GM12878 (cell line): Measurements from ENCODE around the gene FCER1G. TPM values are rescaled to one million over a fixed set of nuclear protein-coding genes. Genes with fewer than 3 reads are reported as not detected.

Experiments used
- ASH2L ChIP-seq: fragments of 300-600, 200-600 bp; sonication (generic); IDR thresholded peaks from 2 replicates; pipeline ENCODE4 v1.6.1; 2017; ENCODE audit warnings: low read depth, mild to moderate bottlenecking, borderline replicate concordance
- HDAC6 ChIP-seq: fragments of 200-600 bp; sonication (generic); IDR thresholded peaks from one replicate; pipeline ENCODE4 v1.8.0; 2017; ENCODE audit warnings: antibody characterized with exemption; ENCODE audit not compliant: unreplicated experiment
- MXI1 ChIP-seq: fragments of 150-350 bp; IDR thresholded peaks from 2 replicates; pipeline ENCODE4 v1.6.1; 2011; ENCODE audit warnings: low read depth, mild to moderate bottlenecking, inconsistent platforms, low read length, improper control_type of control experiment
- POLR2AphosphoS5 ChIP-seq: IDR thresholded peaks from 2 replicates; pipeline ENCODE4 v1.6.1; 2011; ENCODE audit warnings: mild to moderate bottlenecking, low read length, inconsistent platforms
- polyA plus RNA-seq, 11 experiments: library from polyadenylated mRNA; depleted of rRNA in 4 of 11; unstranded in 6 of 11; stranded (reverse) in 5 of 11; fragments of >200 nt; fragmentation: Nextera tagmentation in 4 of 11; fragmentation: Illumina TruSeq in 1 of 11; extraction: Ambion mirVana in 4 of 11; extraction: Trizol in 1 of 11; gene quantifications; 1 replicate in 1 of 11; 2 replicates in 10 of 11; pipeline versions ENCODE4 v1.2.1 to v1.2.3, GENCODE V29; 2011 to 2016; ENCODE audit warnings: inconsistent platforms in 2 of 11, missing spikeins in 2 of 11, low read depth in 1 of 11
- total RNA-seq, 4 experiments: library from RNA; depleted of rRNA in 3 of 4; stranded (reverse); fragments of >200 nt in 3 of 4; fragmentation: Illumina TruSeq in 1 of 4; extraction: Trizol in 1 of 4; gene quantifications; 2 replicates each; pipeline versions ENCODE4 v1.2.1 to v1.2.3, GENCODE V29; 2013 to 2021
- TF ChIP-seq, protein P1 (sequence below): fragments of 150-350 bp; IDR thresholded peaks from 2 replicates; pipeline ENCODE4 v1.6.1; 2016; ENCODE audit warnings: low read depth, low read length
- TF ChIP-seq, protein P2 (sequence below): fragments of 450-650 bp; IDR thresholded peaks from 2 replicates; pipeline ENCODE4 v1.6.1; 2017; ENCODE audit warnings: mild to moderate bottlenecking, moderate library complexity
- TF ChIP-seq, protein P3 (sequence below): IDR thresholded peaks from 2 replicates; pipeline ENCODE4 v1.6.1; 2012; ENCODE audit warnings: low read depth, low read length, improper control_type of control experiment

FCER1G gene
- total and polyA plus RNA-seq, 10 of the 15 experiments (the other 5 are each of a cell fraction or from before 2014, with no cell fraction given): 0.40 to 1.9 (median 0.89) TPM

DNA sequence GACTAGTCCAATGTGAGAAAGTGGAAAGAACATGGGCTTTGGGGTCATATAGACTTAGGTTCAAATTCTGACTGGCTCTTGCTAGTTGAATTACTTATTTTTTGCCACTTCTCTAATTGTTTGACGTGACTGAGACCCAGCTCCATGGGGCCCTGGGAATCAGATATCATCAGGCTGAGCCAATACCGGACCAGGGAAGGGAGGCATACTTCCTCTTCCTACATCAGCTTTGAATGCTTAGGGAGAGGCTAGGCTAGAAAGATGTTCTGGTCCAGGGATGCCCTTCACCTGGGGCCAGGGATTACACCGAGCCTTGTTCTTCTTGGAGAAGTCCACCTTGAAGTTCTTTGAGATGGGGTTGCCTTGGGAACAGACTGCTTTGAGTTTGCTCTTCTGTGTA, 26.6 kb downstream of the FCER1G start (continued):
- TF ChIP-seq, protein P1, sequence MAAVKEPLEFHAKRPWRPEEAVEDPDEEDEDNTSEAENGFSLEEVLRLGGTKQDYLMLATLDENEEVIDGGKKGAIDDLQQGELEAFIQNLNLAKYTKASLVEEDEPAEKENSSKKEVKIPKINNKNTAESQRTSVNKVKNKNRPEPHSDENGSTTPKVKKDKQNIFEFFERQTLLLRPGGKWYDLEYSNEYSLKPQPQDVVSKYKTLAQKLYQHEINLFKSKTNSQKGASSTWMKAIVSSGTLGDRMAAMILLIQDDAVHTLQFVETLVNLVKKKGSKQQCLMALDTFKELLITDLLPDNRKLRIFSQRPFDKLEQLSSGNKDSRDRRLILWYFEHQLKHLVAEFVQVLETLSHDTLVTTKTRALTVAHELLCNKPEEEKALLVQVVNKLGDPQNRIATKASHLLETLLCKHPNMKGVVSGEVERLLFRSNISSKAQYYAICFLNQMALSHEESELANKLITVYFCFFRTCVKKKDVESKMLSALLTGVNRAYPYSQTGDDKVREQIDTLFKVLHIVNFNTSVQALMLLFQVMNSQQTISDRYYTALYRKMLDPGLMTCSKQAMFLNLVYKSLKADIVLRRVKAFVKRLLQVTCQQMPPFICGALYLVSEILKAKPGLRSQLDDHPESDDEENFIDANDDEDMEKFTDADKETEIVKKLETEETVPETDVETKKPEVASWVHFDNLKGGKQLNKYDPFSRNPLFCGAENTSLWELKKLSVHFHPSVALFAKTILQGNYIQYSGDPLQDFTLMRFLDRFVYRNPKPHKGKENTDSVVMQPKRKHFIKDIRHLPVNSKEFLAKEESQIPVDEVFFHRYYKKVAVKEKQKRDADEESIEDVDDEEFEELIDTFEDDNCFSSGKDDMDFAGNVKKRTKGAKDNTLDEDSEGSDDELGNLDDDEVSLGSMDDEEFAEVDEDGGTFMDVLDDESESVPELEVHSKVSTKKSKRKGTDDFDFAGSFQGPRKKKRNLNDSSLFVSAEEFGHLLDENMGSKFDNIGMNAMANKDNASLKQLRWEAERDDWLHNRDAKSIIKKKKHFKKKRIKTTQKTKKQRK: no peak
- TF ChIP-seq POLR2AphosphoS5: no peak
- TF ChIP-seq, protein P2, sequence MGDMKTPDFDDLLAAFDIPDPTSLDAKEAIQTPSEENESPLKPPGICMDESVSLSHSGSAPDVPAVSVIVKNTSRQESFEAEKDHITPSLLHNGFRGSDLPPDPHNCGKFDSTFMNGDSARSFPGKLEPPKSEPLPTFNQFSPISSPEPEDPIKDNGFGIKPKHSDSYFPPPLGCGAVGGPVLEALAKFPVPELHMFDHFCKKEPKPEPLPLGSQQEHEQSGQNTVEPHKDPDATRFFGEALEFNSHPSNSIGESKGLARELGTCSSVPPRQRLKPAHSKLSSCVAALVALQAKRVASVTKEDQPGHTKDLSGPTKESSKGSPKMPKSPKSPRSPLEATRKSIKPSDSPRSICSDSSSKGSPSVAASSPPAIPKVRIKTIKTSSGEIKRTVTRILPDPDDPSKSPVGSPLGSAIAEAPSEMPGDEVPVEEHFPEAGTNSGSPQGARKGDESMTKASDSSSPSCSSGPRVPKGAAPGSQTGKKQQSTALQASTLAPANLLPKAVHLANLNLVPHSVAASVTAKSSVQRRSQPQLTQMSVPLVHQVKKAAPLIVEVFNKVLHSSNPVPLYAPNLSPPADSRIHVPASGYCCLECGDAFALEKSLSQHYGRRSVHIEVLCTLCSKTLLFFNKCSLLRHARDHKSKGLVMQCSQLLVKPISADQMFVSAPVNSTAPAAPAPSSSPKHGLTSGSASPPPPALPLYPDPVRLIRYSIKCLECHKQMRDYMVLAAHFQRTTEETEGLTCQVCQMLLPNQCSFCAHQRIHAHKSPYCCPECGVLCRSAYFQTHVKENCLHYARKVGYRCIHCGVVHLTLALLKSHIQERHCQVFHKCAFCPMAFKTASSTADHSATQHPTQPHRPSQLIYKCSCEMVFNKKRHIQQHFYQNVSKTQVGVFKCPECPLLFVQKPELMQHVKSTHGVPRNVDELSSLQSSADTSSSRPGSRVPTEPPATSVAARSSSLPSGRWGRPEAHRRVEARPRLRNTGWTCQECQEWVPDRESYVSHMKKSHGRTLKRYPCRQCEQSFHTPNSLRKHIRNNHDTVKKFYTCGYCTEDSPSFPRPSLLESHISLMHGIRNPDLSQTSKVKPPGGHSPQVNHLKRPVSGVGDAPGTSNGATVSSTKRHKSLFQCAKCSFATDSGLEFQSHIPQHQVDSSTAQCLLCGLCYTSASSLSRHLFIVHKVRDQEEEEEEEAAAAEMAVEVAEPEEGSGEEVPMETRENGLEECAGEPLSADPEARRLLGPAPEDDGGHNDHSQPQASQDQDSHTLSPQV: no peak
- TF ChIP-seq MXI1: no peak
- TF ChIP-seq, protein P3, sequence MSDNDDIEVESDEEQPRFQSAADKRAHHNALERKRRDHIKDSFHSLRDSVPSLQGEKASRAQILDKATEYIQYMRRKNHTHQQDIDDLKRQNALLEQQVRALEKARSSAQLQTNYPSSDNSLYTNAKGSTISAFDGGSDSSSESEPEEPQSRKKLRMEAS: no peak
- TF ChIP-seq ASH2L: no peak
- TF ChIP-seq HDAC6: no peak
